ENCODE data around the gene STRIP1. TPM values are rescaled to one million over a fixed set of nuclear protein-coding genes. Genes with fewer than 3 reads are reported as not detected.

The STRIP1 gene
- total and polyA plus RNA-seq, 4 donors, result 5.8 to 22.8 (median 13.2) TPM

GRCh38 chr1:110063781-110064180, 29.4 kb downstream of the STRIP1 start:
- TF ChIP-seq GABPA (IDR thresholded peaks at IDR 0.05 in 1 of 2, conservative IDR thresholded peaks at IDR 0.05 in 1 of 2), result no peak
- no peak for TF ChIP-seq TAF1 (conservative IDR thresholded peaks at IDR 0.05)
- no peak for TF ChIP-seq HNF4A (conservative IDR thresholded peaks at IDR 0.05)
- TF ChIP-seq SP1 (IDR thresholded peaks at IDR 0.05), result no peak
- no peak for TF ChIP-seq YY1 (IDR thresholded peaks at IDR 0.05)
- no peak for TF ChIP-seq EGR1 (IDR thresholded peaks at IDR 0.05; ENCODE audit: low read depth in 2 of 2)
- DNase-seq (ENCODE audit: low spot score), result no peak
- H3K4me3 ChIP-seq (ENCODE audit: low read depth in 1 of 3, low read length in 3 of 3), result no peak overlapping the region
- H3K36me3 ChIP-seq (ENCODE audit: control insufficient read depth in 4 of 4, insufficient read depth in 3 of 4, low read depth in 1 of 4, low read length in 3 of 4), result no peaks in the 10 kb centered on the region
- peaks cover 0 to 13% (median 3%) of the 10 kb centered on the region in 4 donors for H3K9me3 ChIP-seq (ENCODE audit: control insufficient read depth in 4 of 4, low read length in 3 of 4)
- 86% methylated on average over 4 of the region's 4 CpGs for WGBS
- no peak overlapping the region for H3K27ac ChIP-seq (ENCODE audit: low read depth in 1 of 2, low read length in 2 of 2)
- no peak overlapping the region for H3K9ac ChIP-seq (ENCODE audit: low read depth in 1 of 2, low read length in 2 of 2)
- peaks cover 0 to 19% (median 12%) of the 10 kb centered on the region in 4 donors for H3K27me3 ChIP-seq (ENCODE audit: control insufficient read depth in 4 of 4, insufficient read depth in 4 of 4, low read length in 3 of 4)
- H3K4me1 ChIP-seq (ENCODE audit: control insufficient read depth in 4 of 4, insufficient read depth in 4 of 4, low read length in 3 of 4), result peaks cover 0 to 6% (median 2%) of the 10 kb centered on the region in 4 donors

- DNase-seq (ENCODE audit: low spot score), result no peak
- WGBS, result 89% methylated on average over 18 of the region's 18 CpGs
- Histone ChIP-seq H3K27ac (ENCODE audit: low read depth in 1 of 2, low read length in 2 of 2) (no peak overlapping the region), H3K36me3 (ENCODE audit: control insufficient read depth in 4 of 4, insufficient read depth in 3 of 4, low read depth in 1 of 4, low read length in 3 of 4) (no peaks in the 10 kb centered on the region), H3K27me3 (ENCODE audit: control insufficient read depth in 4 of 4, insufficient read depth in 4 of 4, low read length in 3 of 4) (peaks cover 0 to 22% (median 17%) of the 10 kb centered on the region in 4 donors), H3K9ac (ENCODE audit: low read depth in 1 of 2, low read length in 2 of 2) (no peak overlapping the region), H3K9me3 (ENCODE audit: control insufficient read depth in 4 of 4, low read length in 3 of 4) (peaks cover 0 to 20% (median 3%) of the 10 kb centered on the region in 4 donors), H3K4me3 (ENCODE audit: low read depth in 1 of 3, low read length in 3 of 3) (no peak overlapping the region), H3K4me1 (ENCODE audit: control insufficient read depth in 4 of 4, insufficient read depth in 4 of 4, low read length in 3 of 4) (peaks cover 3 to 13% (median 5%) of the 10 kb centered on the region in 4 donors)
- TF ChIP-seq HNF4A (conservative IDR thresholded peaks at IDR 0.05) (no peak), ZBTB33 (IDR thresholded peaks at IDR 0.05) (no peak), SP1 (IDR thresholded peaks at IDR 0.05) (no peak), JUND (IDR thresholded peaks at IDR 0.05) (no peak)
Measured at GRCh38 chr1:110064576-110065337, 30.3 kb downstream of the STRIP1 start.

DNA sequence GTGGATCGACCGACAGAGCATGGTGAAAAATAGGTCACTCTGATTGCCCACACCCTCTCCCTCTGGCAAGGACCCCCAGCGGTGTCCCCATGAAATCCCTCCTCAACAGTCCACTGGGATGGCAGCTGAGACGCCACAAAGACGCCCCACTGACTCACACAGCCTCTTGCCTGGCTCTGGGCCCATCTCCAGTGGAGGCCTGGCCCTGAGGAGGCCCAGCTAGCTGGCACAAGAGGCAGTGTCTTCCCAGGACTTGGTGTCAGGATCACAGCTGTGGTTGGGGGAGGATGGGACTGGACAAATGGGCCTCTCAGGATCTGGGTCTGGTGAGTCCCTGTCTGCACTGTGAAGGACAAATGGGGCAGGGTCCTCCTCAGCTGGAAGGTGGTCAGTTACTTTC, 31.4 kb downstream of the STRIP1 start:
- Histone ChIP-seq H3K4me1 (ENCODE audit: control insufficient read depth in 4 of 4, insufficient read depth in 4 of 4, low read length in 3 of 4) (peaks cover 8 to 20% (median 10%) of the 10 kb centered on the region in 4 donors), H3K9ac (ENCODE audit: low read depth in 1 of 2, low read length in 2 of 2) (no peak overlapping the region), H3K27me3 (ENCODE audit: control insufficient read depth in 4 of 4, insufficient read depth in 4 of 4, low read length in 3 of 4) (peaks cover 0 to 24% (median 19%) of the 10 kb centered on the region in 4 donors), H3K4me3 (ENCODE audit: low read depth in 1 of 3, low read length in 3 of 3) (no peak overlapping the region), H3K9me3 (ENCODE audit: control insufficient read depth in 4 of 4, low read length in 3 of 4) (peaks cover 0 to 20% (median 3%) of the 10 kb centered on the region in 4 donors), H3K36me3 (ENCODE audit: control insufficient read depth in 4 of 4, insufficient read depth in 3 of 4, low read depth in 1 of 4, low read length in 3 of 4) (no peaks in the 10 kb centered on the region), H3K27ac (ENCODE audit: low read depth in 1 of 2, low read length in 2 of 2) (no peak overlapping the region)
- DNase-seq (ENCODE audit: low spot score), result no peak
- WGBS, result 94% methylated on average over 5 of the region's 5 CpGs
- TF ChIP-seq, protein P1, sequence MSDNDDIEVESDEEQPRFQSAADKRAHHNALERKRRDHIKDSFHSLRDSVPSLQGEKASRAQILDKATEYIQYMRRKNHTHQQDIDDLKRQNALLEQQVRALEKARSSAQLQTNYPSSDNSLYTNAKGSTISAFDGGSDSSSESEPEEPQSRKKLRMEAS (IDR thresholded peaks at IDR 0.05), result no peak
- TF ChIP-seq SP1 (IDR thresholded peaks at IDR 0.05) (no peak), CTCF (IDR thresholded peaks at IDR 0.05; ENCODE audit: low read depth, low read length, missing input control) (no peak), JUND (IDR thresholded peaks at IDR 0.05) (no peak), ZBTB33 (IDR thresholded peaks at IDR 0.05) (no peak), HNF4G (IDR thresholded peaks at IDR 0.05) (no peak), HNF4A (conservative IDR thresholded peaks at IDR 0.05) (no peak), EGR1 (IDR thresholded peaks at IDR 0.05; ENCODE audit: low read depth in 2 of 2) (no peak), GABPA (IDR thresholded peaks at IDR 0.05 in 1 of 2, conservative IDR thresholded peaks at IDR 0.05 in 1 of 2) (no peak), NR2F2 (IDR thresholded peaks at IDR 0.05) (no peak), TAF1 (conservative IDR thresholded peaks at IDR 0.05) (no peak), RXRA (IDR thresholded peaks at IDR 0.05) (no peak), RAD21 (IDR thresholded peaks at IDR 0.05) (no peak), FOXA2 (IDR thresholded peaks at IDR 0.05) (no peak), YY1 (IDR thresholded peaks at IDR 0.05) (no peak), FOXA1 (IDR thresholded peaks at IDR 0.05) (no peak)
- TF ChIP-seq, protein P2, sequence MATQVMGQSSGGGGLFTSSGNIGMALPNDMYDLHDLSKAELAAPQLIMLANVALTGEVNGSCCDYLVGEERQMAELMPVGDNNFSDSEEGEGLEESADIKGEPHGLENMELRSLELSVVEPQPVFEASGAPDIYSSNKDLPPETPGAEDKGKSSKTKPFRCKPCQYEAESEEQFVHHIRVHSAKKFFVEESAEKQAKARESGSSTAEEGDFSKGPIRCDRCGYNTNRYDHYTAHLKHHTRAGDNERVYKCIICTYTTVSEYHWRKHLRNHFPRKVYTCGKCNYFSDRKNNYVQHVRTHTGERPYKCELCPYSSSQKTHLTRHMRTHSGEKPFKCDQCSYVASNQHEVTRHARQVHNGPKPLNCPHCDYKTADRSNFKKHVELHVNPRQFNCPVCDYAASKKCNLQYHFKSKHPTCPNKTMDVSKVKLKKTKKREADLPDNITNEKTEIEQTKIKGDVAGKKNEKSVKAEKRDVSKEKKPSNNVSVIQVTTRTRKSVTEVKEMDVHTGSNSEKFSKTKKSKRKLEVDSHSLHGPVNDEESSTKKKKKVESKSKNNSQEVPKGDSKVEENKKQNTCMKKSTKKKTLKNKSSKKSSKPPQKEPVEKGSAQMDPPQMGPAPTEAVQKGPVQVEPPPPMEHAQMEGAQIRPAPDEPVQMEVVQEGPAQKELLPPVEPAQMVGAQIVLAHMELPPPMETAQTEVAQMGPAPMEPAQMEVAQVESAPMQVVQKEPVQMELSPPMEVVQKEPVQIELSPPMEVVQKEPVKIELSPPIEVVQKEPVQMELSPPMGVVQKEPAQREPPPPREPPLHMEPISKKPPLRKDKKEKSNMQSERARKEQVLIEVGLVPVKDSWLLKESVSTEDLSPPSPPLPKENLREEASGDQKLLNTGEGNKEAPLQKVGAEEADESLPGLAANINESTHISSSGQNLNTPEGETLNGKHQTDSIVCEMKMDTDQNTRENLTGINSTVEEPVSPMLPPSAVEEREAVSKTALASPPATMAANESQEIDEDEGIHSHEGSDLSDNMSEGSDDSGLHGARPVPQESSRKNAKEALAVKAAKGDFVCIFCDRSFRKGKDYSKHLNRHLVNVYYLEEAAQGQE (IDR thresholded peaks at IDR 0.05), result no peak
